Mucosa of rectum (tissue), 2 donors: ENCODE data around the gene TAMALIN.

ENCODE experiments used
- H3K27ac ChIP-seq, 2 donors: one replicate each; pipeline ENCODE4 v1.7.0; 2013; ENCODE audit warnings: inconsistent platforms in 2 of 2, low read depth in 2 of 2, low read length in 2 of 2
- H3K27me3 ChIP-seq, 2 donors: one replicate each; pipeline ENCODE4 v1.7.0; 2013; ENCODE audit warnings: low read length in 2 of 2; ENCODE audit not compliant: control insufficient read depth in 2 of 2, insufficient read depth in 2 of 2
- H3K36me3 ChIP-seq, 2 donors: one replicate each; pipeline ENCODE4 v1.7.0; 2013; ENCODE audit warnings: low read length in 2 of 2; ENCODE audit not compliant: control insufficient read depth in 2 of 2, insufficient read depth in 2 of 2
- H3K4me1 ChIP-seq, 2 donors: one replicate each; pipeline ENCODE4 v1.7.0; 2013; ENCODE audit warnings: low read length in 2 of 2, mild to moderate bottlenecking in 1 of 2; ENCODE audit not compliant: control insufficient read depth in 2 of 2, insufficient read depth in 2 of 2
- H3K4me3 ChIP-seq, 2 donors: one replicate each; pipeline ENCODE4 v1.7.0; 2013; ENCODE audit warnings: low read length in 2 of 2
- H3K9ac ChIP-seq, 2 donors: one replicate each; pipeline ENCODE4 v1.7.0; 2013; ENCODE audit warnings: low read length in 2 of 2, low read depth in 1 of 2, mild to moderate bottlenecking in 1 of 2
- H3K9me3 ChIP-seq, 2 donors: one replicate each; pipeline ENCODE4 v1.7.0; 2013; ENCODE audit warnings: low read length in 2 of 2; ENCODE audit not compliant: control insufficient read depth in 2 of 2
- donor health status: healthy.
- donor health status: Normal muscosa, but diverticular disease.

Gene TAMALIN

DNA sequence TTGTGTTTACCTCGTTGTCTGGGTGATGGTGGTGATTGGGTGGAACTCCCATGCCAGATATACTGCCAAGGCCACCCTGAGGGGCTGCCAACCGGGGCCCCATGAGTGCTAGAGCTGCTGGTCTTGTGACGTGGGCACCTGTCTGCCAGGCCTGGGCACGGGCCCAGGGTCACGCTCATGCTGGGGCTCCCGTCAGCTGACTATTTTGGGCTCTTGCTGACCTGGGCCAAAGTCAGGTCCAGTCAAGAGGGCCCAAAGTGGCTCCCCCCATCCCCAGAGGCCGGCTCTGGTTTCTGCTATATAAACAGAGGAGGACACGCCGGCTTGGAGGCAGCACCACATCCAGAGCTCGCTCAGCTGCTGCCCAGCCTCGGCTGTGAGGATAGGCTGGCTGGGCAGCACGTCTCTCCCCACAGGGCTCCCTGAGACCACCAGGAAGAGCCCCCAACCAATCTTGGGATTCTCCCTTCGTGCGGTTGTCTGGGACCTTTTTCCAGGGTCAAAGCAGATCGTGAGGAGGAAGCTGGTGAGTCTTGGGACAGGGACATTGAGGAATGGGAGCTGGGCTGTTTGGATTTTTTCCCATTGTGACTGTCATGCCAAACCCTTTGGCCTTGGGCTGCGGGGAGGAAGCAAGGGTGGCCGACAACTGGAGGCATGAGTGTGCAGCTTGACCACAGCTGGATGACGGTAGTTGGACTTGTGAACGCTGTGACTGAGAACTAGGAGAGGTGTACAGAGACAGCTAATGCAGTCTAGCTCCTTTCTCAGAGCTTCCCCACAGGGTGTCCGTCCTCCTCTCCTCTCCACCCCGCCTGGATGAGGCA is 36.9 kb downstream of the TAMALIN start:
- Histone ChIP-seq H3K9me3 (no peaks in the 10 kb centered on the region), H3K27me3 (no peaks in the 10 kb centered on the region), H3K4me1 (peaks cover 14 to 17% of the 10 kb centered on the region in 2 donors), H3K9ac (peak overlapping the region in 1 of 2 donors; percentile 32), H3K36me3 (no peaks in the 10 kb centered on the region), H3K4me3 (no peak overlapping the region), H3K27ac (peak overlapping the region; percentile 52 to 63)

DNA sequence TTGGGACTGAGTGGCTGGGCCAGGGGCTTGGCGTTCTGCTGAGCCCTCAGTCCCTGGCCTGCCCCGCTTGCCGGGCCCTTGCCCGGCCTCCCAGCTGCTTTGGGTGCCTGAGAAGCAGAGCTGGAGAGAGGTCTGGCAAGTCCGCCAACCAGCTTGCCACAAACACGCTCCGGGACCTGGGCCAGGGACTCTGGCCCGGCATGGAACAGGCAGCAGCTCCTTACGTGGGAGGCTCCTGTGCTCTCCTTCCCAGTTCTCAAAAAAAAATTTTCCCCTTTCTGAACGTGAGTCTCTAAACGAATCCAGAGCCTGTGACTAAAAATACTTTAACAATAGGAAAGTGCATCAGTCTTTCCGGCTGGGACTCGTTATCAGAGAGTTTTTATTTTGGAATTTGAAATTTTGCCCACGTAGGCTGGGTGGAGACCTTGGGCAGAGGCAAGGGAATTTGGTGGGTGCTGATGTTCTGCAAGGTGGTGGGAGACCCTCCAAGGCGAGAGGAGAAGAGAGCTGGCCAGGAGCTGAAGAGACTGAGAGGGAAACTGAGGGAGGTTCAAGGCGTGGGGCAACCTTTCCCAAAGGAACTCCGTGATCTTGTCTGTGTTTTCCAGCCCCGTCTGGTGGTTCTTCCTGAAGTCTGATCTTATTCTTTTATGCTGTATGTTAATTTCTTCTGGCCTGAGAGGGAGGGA is 37.7 kb downstream of the TAMALIN start:
- Histone ChIP-seq H3K4me3 (no peak overlapping the region), H3K36me3 (no peaks in the 10 kb centered on the region), H3K27ac (peak overlapping the region; percentile 52 to 63), H3K27me3 (no peaks in the 10 kb centered on the region), H3K4me1 (peaks cover 14 to 17% of the 10 kb centered on the region in 2 donors), H3K9me3 (no peaks in the 10 kb centered on the region), H3K9ac (no peak overlapping the region)

- peaks cover 24 to 29% of the 10 kb centered on the region in 2 donors for H3K4me1 ChIP-seq
- no peaks in the 10 kb centered on the region for H3K36me3 ChIP-seq
These were observed 39.1 kb downstream of the TAMALIN start for GRCh38 chr12:52045794-52046199.

GRCh38 chr12:52046859-52047258 is 40.1 kb downstream of the TAMALIN start:
- Histone ChIP-seq H3K4me1 (peaks cover 28 to 32% of the 10 kb centered on the region in 2 donors), H3K4me3 (no peak overlapping the region), H3K9ac (no peak overlapping the region), H3K27me3 (no peaks in the 10 kb centered on the region), H3K27ac (peak overlapping the region in 1 of 2 donors; percentile 9), H3K9me3 (no peaks in the 10 kb centered on the region), H3K36me3 (no peaks in the 10 kb centered on the region)

More at GRCh38 chr12:52045794-52046199, 39.1 kb downstream of the TAMALIN start:
- Histone ChIP-seq H3K9me3 (no peaks in the 10 kb centered on the region), H3K4me3 (no peak overlapping the region), H3K27me3 (no peaks in the 10 kb centered on the region), H3K9ac (peak overlapping the region; percentile 54 to 56), H3K27ac (peak overlapping the region; percentile 72 to 76)

DNA sequence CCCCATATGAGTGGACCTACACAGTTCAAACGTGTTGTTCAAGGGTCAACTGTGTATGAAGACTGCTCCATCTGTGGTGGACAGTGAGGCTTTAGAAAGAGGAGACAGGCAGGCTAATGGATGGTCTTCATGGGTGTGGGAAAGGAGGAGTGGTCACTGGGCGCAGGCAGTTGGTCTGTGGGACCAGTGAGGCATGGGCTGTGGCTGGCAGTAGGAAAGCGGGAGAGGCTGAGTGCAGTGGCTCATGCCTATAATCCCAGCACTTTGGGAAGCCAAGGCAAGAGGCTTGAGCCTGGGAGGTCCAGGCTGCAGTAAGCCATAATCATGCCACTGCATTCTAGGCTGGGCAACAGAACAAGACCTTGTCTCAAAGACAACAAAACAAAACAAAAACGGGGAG is 42.5 kb downstream of the TAMALIN start:
- H3K9ac ChIP-seq, result no peak overlapping the region
- H3K27ac ChIP-seq, result no peak overlapping the region
- no peaks in the 10 kb centered on the region for H3K27me3 ChIP-seq
- H3K4me3 ChIP-seq, result no peak overlapping the region
- no peaks in the 10 kb centered on the region for H3K9me3 ChIP-seq
- peaks cover 0 to 2% of the 10 kb centered on the region in 2 donors for H3K36me3 ChIP-seq
- H3K4me1 ChIP-seq, result peaks cover 40 to 49% of the 10 kb centered on the region in 2 donors

GRCh38 chr12:52049688-52050087 is 42.9 kb downstream of the TAMALIN start:
- H3K4me1 ChIP-seq, result peaks cover 40 to 47% of the 10 kb centered on the region in 2 donors
- H3K9ac ChIP-seq, result peak overlapping the region; percentile 97 to 98
- H3K9me3 ChIP-seq, result no peaks in the 10 kb centered on the region
- H3K27ac ChIP-seq, result peak overlapping the region; percentile 93 to 96
- no peaks in the 10 kb centered on the region for H3K27me3 ChIP-seq
- no peak overlapping the region for H3K4me3 ChIP-seq
- H3K36me3 ChIP-seq, result peaks cover 0 to 2% of the 10 kb centered on the region in 2 donors

GRCh38 chr12:52050116-52050757 is 43.5 kb downstream of the TAMALIN start:
- H3K9ac ChIP-seq, result peak overlapping the region; percentile 97 to 98
- H3K4me1 ChIP-seq, result peaks cover 39 to 45% of the 10 kb centered on the region in 2 donors
- H3K4me3 ChIP-seq, result peak overlapping the region; percentile 52 to 76
- no peaks in the 10 kb centered on the region for H3K27me3 ChIP-seq
- H3K9me3 ChIP-seq, result no peaks in the 10 kb centered on the region
- peak overlapping the region; percentile 93 to 96 for H3K27ac ChIP-seq
- H3K36me3 ChIP-seq, result peaks cover 0 to 6% of the 10 kb centered on the region in 2 donors

- peak within 1 kb of the TSS; percentile 93 to 96 for H3K27ac ChIP-seq
- no peaks in the 10 kb centered on the region for H3K9me3 ChIP-seq
- peaks cover 32 to 38% of the 10 kb centered on the region in 2 donors for H3K4me1 ChIP-seq
- H3K36me3 ChIP-seq, result peaks cover 0 to 8% of the 10 kb centered on the region in 2 donors
- H3K4me3 ChIP-seq, result peak within 1 kb of the TSS; percentile 66 to 88
- peak within 1 kb of the TSS; percentile 97 to 98 for H3K9ac ChIP-seq
- H3K27me3 ChIP-seq, result no peaks in the 10 kb centered on the region
These were observed 44.2 kb downstream of the TAMALIN start, which contains the start of gene NR4A1 for GRCh38 chr12:52050758-52051541. NR4A1 (plus strand) TSS chr12:52051442; CDS start chr12:52054329, 2,887 bp downstream.

DNA sequence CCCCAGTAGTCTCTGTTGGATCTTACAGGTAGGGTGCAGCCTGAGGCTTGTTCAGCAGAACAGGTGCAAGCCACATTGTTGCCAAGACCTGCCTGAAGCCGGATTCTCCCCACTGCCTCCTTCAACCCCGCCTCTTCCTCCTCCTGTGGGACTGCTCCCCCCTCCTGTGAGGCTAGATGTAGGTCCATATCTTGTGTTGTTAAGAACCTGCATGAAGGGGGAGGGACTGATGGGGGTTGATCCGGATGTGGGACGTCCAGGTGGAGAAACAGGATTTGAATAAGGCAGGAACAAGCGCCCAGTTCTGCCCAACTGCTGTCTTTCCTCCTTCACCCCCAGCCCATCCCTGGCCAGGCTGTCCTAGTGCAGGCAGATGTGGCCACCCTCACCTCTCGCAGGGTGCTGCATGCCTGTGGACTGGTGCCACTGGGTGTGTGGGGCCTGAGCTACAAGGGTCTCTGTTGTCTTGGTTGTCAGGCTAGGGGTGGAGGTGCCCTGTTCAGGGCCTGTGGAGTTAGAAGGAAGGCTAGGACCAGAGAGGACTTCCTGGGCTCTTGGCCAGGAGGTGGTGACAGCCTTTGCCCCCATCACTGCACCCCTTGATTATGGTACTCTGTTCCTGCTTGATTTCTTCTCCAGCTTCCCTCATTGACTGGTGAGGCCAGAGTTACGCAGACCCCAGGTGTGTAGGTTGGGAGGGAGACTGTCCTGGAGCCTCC is 45.9 kb downstream of the TAMALIN start:
- H3K9ac ChIP-seq, result peak overlapping the region; percentile 93 to 97
- no peaks in the 10 kb centered on the region for H3K9me3 ChIP-seq
- H3K4me3 ChIP-seq, result peak overlapping the region; percentile 66 to 88
- H3K27ac ChIP-seq, result peak overlapping the region; percentile 93 to 96
- no peaks in the 10 kb centered on the region for H3K27me3 ChIP-seq
- peaks cover 9 to 18% of the 10 kb centered on the region in 2 donors for H3K36me3 ChIP-seq
- peaks cover 26 to 32% of the 10 kb centered on the region in 2 donors for H3K4me1 ChIP-seq
